GM12875 (cell line): ENCODE data around the gene SERGEF.

Experiments used
- H3K4me3 ChIP-seq: one replicate; pipeline ENCODE4 v1.5.1; 2011; ENCODE audit warnings: low read depth, low read length, control low read depth
- TF ChIP-seq, protein P1 (sequence below): IDR thresholded peaks from 2 replicates; pipeline ENCODE4 v1.5.1; 2011; ENCODE audit warnings: low read depth, mild to moderate bottlenecking, control low read depth, inconsistent platforms, low read length, moderate library complexity, borderline replicate concordance; ENCODE audit not compliant: insufficient read depth

The SERGEF gene

DNA sequence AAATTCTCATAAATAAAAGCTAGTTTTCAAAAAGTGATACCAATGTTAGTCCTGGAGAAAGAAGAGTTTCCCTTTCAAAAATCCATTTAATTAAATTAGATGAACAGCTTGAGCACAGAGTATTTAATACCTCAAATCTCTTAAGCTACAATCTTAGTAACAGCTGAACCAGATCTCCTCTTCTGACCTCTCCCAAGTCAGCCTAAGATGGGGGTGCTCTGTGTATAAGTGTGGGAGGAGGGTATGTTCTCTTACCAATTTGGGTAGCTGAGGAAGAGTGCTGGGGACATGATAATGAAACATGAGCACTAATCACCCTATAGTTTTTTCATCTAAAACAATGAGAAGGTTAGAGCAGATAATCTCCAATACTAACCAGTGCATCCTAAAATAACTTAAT is 23.6 kb upstream of the SERGEF start:
- H3K4me3 ChIP-seq, result no peak overlapping the region
- TF ChIP-seq, protein P1, sequence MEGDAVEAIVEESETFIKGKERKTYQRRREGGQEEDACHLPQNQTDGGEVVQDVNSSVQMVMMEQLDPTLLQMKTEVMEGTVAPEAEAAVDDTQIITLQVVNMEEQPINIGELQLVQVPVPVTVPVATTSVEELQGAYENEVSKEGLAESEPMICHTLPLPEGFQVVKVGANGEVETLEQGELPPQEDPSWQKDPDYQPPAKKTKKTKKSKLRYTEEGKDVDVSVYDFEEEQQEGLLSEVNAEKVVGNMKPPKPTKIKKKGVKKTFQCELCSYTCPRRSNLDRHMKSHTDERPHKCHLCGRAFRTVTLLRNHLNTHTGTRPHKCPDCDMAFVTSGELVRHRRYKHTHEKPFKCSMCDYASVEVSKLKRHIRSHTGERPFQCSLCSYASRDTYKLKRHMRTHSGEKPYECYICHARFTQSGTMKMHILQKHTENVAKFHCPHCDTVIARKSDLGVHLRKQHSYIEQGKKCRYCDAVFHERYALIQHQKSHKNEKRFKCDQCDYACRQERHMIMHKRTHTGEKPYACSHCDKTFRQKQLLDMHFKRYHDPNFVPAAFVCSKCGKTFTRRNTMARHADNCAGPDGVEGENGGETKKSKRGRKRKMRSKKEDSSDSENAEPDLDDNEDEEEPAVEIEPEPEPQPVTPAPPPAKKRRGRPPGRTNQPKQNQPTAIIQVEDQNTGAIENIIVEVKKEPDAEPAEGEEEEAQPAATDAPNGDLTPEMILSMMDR, result no peak

DNA sequence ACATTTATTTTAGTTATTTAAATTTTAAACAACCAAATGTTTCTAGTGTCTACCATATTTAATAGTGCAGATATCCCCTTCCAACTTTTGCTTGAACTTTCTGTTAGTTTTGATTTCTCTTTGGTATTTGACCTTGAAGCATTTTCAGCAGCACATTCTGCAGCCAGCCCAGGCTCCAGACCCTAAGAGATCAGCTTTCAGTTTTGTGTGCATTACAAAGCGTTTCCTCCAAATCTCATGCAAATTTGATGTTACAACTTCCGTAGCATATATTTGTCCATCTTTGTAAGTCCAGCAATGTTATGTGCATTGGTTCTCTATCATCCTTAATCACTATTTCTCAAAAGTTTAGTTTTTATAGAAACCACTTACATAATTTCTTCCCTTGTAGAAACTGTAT is 14.6 kb upstream of the SERGEF start:
- TF ChIP-seq, protein P1, result no peak

DNA sequence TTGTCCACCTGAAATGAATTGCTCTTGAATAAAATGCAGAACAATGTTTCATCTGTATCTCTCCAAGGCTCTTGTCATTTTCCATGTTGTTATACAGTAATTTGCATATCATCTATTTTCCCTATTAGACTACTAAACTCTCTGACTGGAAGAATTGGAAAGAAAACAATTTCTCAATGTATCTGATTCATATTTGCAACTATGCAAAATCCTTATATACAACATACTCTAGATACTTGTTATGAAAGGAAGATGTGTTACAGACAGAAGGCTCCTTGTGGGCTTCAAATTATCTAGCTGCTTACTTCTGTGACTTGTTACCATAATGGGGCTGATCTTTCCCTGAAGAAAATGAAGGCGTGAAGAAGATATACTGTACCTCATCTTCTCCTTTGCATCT is 9.6 kb upstream of the SERGEF start:
- TF ChIP-seq, protein P1, result no peak
- no peak overlapping the region for H3K4me3 ChIP-seq

More for the DNA sequence above, 14.6 kb upstream of the SERGEF start:
- no peak overlapping the region for H3K4me3 ChIP-seq

DNA sequence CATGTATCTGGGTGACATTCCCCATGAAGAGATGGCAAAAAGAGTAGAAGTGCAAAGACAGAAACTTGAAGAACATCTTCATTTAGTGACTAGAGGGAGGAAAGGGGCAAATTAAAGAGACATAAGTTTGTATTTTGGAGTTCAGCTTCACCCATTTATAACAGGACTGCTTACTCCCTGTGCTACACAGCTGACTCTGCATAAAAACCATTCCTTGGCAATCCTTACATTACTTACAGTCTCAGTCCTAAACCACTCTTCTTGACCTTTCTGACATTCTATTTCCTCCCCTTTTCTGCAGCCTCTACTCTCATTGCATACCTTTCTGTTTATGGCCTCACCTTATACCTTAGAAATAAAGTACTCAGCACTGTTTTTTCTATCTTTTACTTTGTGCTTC is 6.8 kb upstream of the SERGEF start:
- TF ChIP-seq, protein P1, result no peak
- no peak overlapping the region for H3K4me3 ChIP-seq

DNA sequence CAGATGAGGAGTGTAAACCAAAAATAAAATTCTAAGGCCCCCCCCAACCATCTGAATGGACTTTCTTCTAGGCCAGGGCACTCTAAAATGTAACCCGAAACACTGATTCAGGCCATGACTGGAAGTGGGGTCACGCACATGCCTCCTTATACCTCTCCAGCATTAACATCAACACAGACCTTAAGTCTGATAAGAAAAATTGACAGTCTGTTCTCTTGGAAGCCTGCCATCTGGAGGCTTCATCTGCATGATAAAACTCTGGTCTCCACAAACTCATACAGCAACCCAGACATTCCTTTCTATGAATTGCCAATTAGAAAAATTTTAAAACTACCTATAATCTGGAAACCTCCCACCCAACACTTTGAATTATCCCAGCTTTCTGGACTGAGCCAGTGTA is 3.9 kb upstream of the SERGEF start:
- TF ChIP-seq, protein P1, result no peak

DNA sequence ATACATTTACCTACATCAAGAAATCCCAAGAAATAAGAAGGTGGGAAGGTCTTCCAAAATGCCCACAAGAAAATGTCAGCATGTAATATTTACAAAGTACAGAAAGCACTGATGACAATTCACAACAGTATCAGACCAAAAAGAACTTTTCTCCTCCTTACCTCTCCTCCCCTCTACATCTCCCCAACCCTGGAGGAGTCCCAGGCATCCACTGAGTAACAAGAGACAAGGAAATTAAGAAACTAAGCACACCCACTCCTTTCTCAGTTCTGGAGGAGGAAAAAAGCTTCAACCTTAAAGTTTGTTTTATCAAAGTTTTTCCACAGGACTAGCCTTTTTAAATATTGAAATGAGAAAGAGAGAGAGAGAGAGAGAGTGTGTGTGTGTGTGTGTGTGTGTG is 2.0 kb upstream of the SERGEF start:
- TF ChIP-seq, protein P1, result no peak
- no peak overlapping the region for H3K4me3 ChIP-seq

More for the DNA sequence above, 3.9 kb upstream of the SERGEF start:
- H3K4me3 ChIP-seq, result no peak overlapping the region

DNA sequence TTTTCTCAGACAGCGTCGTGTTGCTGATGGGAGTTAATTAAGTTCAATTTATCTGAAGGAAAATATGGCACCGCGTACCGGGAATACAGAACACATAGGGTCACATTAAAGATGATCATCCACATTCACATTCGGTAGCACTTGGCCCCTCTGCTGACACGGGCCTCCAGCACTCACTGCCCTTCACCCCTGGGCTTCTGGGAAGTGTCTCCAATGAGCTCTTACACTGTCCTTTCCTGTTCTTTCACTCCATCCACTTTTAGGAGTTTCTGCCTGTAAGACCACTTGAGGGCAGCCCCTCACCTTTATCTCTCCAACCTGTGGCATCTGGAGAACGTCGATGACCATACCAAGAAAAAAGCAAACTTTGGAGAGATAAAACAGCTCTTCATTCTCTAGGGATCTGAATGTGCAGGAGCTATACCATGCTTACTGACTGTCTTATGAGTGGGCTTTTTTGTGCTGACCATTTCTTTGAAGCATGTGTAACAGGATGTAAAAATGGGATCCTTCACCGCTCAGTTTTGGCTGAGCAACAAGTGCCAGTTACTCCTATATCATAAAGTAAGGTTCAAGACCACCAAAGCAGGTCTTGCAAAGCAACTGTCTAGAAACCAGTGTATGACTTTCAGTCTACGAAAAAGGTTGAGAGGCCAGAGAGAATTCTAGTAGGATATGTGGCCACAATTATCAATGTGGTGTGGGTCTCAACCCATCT is 1.1 kb upstream of the SERGEF start:
- TF ChIP-seq, protein P1, result no peak
- H3K4me3 ChIP-seq, result peak overlapping the region; percentile 87
